Renal cortical epithelial cell (primary cell): ENCODE measurements around the gene TSHZ1. TPM values are rescaled to one million over a fixed set of nuclear protein-coding genes. Genes with fewer than 3 reads are reported as not detected.

Experiments
- DNase-seq: peaks from one replicate; pipeline ENCODE4 v3.0.0-alpha.2; 2011; ENCODE audit warnings: low read depth
- total RNA-seq: library from RNA; depleted of rRNA; stranded (reverse); fragments of >200 nt; gene quantifications from 2 replicates; pipeline ENCODE4 v1.2.3, GENCODE V29; 2014

TSHZ1 gene
- total RNA-seq, 1 donor from 2014 or later: 8.5 TPM

DNA sequence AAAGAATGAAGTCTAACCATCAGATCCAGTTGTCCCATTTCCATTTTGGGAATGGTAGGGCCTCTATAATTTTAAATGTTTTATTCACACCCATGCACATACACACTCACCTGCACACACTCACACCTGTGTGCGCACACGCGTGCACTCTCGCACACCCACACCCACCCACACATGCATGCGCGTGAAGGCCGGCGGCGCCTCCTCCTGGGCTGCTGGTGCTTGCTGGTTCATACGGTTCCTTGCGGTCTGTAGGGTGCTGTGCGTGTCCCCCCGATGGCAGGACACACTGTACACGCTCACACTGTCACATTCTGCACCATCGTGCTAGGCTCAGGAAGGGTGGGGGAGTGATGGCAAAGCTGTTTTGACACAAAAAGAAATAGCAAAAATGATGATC lies 63.2 kb downstream of the TSHZ1 start:
- DNase-seq: no peak

DNA sequence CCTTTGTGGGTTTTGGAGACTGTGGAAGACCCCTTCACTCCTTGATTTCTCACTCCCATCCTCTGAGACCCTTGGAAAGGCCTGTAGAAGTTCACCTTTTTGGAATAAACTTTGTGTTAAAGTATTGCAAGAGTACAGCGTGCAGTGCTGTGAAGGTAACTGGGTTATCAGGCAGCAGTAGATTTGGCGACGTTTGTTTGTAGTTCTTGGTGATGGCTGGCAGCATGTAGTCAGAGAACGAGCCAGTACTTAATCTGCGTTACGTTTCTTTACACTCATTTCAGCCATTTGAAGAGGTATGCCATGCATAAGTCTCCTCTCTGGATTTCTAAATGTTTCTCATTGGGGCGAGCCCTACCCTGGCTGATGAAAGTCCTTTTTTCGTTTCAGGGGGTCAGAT lies 64.6 kb downstream of the TSHZ1 start:
- DNase-seq: no peak

DNA sequence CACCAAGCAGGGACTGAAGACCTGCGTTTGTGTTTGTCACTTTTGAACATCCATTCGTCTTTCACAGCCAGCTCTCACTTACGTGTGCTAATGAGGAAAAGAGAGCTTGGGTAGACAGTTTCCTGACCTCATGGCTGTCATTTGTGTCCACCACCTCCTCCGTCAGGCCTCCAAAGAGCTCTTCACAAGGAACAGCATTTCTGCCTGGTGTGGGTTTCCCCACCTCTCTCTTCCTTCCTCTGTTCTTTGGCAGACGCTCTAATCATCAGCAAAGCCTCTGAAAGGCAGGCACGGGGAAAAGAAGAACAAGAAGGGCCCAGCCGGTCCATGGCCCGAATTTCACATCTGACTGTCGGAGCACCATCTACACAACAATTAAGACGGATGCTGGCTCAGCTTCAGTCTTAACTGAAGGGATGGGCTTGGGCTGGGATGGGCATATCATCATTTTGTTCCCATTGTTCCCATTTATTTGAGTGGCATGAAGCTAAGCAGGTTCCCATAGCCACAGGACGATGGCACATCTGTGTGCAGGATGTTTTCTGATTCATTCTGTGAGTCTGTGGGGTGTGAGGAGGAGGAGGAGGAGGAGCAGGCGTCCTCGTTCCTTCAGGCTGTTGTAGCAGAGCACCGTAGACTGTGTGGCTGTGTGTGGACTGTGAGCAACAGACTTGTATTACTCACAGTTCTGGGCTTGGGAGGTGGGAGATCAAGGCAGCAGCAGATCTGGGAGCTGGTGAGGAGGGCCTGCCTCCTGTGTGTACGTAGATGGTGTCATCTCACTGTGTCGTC lies 66.4 kb downstream of the TSHZ1 start:
- no peak for DNase-seq

DNA sequence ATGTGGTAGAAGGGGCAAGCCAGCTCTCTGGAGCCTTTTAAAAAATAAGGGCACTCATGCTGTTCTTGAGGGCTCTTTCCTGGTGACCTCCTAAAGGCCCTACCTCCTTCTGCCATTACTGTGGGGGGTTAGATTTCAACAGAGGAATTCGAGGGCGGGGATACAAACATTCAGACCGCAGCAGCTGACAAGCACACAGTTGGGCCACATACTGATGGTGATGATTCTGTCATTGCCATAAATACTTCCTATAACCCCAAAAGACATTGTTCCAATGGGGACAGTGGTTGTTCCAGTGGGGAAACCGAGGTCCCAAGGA lies 67.0 kb downstream of the TSHZ1 start:
- no peak for DNase-seq

DNA sequence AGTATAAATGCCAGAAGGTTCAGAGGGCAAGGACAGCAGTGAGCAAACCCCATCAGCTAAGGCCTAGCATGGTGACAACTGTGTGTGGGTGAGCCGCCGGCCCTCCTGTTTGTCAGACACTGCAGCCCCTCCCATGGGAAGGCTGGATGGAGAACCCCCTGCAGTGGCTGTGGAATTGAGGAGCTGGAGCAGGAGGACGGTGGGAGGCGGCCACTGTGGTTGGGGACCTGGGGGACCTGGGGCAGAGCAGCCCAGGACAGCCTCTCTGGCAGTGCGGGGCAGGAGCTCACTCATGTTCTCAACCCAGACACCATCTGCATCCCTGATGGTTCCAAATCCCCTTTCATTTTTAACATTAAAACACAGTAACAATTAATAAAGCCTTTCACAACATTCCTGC lies 68.8 kb downstream of the TSHZ1 start:
- no peak for DNase-seq

DNA sequence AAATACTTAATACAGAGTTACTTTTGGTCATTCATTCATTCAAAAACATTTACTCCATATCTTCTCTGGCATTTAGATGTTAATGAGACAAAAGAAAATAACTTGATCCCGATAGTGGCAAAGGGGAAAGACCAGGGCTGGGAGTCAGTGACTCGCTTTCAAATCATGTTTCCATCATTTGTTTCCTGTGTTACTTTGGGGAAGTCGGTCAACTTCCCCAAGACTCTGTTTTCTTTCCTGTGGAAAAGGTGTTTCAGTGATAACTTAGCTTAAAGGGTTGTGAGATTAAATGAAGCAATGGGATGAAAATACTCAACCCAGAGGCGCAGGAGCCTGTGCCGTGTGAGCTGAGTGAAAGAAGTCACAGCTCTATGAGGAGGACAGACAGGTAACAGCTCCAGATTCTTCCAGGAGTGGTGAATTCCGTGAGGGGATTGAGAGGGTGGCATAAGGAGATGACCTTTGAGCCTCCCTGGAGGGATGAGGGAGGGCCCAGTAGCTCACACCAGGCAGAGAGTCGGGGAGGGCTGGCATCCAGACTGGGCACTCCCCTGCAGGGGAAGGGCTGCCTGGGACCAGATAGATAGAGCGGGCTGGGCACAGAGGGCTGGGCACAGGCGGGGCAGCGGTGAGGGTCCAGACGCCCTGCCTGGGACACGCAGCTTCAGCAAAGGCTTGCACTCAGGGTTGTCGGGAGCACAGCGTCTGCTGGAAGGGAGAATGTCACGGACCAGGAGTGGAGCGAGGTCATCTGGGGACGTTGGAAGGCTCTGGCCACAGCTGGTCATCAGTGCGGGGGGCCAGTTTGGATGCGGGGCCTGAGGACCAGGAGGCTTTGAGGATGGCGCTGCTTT lies 70.1 kb downstream of the TSHZ1 start:
- DNase-seq: peak; percentile 27

DNA sequence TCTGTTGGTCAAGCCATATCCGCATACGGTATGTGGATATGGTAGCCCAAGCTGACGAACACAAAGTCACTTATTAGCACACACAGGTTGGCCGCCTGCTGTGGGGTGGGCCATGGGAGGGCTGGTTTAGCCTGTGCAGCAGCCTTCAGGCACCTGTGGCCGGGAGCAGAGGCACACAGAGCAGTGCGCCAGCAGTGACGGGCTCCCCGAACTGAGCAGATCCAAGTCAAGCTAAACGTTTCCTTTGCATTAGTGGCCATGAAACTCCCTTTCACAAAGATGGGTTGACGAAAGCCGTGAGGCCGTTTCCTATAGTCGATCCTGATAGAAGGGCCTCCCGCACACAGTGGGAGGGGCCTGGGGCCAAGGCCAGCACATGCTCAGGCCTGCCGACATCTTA lies 72.1 kb downstream of the TSHZ1 start:
- no peak for DNase-seq

GRCh38 chr18:75283731-75284130 lies 73.1 kb downstream of the TSHZ1 start:
- no peak for DNase-seq

GRCh38 chr18:75284566-75284965 lies 74.0 kb downstream of the TSHZ1 start:
- no peak for DNase-seq

- DNase-seq: no peak
These were observed 75.3 kb downstream of the TSHZ1 start for GRCh38 chr18:75285876-75286275.

- DNase-seq: no peak
These were observed 76.4 kb downstream of the TSHZ1 start for GRCh38 chr18:75287006-75287405.

- no peak for DNase-seq
These were observed 77.1 kb downstream of the TSHZ1 start for GRCh38 chr18:75287700-75288099.

DNA sequence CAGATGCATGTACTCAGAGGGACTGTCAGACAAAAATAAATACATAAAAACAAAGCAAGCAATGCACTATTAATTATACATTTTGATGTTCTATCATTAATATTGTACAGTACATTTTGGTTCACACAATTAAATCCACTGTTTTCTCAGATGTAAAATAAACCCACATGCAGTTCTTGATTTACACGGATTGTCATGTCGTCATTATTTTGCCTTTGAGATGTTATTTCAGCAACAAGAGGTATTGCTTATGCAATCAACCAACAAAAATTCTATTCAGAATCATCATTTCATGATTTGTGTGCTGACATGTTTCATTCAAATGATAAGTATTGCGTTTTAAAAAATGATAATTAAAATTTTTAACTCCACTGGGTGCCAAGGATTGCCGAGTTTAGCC lies 79.2 kb downstream of the TSHZ1 start:
- DNase-seq: no peak

DNA sequence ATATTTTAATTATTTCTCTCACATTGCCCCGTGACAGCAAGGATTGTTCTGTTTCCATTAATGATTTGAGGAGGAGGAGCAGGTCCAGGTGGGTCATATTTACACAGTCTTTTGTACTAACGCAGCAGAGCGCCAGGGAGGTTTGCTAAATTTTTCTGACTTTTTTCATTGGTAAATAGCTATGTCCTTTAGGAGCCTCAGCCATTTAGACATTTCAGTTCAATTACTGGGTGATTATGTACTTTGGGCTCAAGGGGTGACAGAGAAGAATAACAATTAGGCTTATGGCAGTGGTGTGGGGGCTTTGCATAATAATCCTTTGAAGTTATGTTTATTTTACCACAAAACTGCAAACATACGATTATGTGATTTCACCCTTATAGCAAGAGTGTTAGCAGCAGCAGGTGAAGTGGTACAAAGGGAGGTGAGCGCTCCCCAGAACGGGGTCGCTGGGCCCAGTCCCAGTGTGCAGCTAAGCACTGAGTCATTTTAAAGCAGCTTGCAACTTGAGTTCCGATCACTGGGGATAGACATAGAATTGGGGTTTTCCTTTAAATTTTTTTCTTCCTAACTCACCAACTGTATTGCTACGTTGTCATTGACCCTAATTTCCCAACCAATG lies 80.3 kb downstream of the TSHZ1 start:
- DNase-seq: no peak

DNA sequence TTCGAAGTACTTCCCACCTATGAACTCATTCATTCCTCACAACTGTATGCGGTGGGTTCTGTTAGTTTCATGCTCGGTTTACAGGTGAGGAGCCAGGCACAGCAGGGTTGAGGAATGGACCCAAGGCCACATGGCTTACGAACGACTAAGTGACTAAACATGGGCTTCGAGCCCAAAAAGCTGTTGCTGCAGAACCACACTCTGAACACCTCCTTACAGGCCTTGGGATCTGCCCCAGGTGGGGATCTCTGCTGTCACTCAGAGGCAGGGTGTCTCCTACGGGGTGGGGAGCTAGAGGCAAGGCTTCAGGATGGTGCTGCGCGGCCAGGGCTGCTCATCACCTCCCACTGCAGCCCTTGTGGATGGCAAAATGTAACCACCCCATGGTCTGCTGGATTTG lies 80.9 kb downstream of the TSHZ1 start:
- no peak for DNase-seq

- DNase-seq: no peak
These were observed 83.0 kb downstream of the TSHZ1 start for GRCh38 chr18:75293591-75293990.

GRCh38 chr18:75297731-75298130 lies 87.1 kb downstream of the TSHZ1 start:
- DNase-seq: no peak

DNA sequence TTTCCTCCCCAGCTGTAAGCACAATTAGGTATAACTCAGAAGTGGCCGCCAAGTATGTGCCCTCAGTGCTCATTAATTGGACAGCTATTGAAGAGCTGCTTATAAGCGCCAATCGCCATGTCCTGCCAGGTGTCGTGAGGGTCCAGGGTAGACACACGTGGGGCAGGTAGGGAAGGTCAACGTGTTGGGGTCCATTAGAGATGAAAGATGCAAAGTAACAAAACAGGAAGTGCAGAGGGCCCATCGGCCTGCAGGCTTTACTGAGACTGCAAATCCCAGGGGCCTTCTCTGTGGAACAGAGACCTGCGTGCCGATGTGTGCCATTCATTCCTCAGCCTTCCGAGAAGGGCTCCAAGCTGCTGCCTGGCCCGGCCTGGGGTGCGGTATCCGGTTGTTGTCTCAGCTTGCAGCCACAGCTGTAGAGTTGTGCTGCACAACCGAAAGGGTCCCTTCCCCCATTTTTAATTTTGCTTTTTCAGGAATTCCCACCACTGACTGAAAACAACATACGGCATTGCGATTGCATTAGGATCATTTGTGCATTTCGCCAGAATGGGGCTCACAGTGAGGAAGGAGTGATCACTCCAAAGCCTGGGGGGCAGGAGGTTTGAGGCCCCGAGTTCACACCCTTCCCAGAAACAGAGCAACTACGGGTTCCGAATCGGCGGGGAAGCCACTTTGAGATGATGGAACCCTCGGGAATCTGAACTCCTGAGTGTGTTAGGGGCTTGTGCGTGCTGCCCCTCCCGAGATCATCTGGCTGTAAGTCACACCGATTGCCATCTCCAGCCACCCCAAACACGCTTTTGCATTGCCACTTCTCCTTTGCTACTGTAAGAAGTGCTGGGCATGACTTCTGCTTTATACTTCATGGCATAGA lies 94.3 kb downstream of the TSHZ1 start:
- no peak for DNase-seq

- DNase-seq: no peak
These were observed 95.4 kb downstream of the TSHZ1 start for GRCh38 chr18:75305984-75306383.

DNA sequence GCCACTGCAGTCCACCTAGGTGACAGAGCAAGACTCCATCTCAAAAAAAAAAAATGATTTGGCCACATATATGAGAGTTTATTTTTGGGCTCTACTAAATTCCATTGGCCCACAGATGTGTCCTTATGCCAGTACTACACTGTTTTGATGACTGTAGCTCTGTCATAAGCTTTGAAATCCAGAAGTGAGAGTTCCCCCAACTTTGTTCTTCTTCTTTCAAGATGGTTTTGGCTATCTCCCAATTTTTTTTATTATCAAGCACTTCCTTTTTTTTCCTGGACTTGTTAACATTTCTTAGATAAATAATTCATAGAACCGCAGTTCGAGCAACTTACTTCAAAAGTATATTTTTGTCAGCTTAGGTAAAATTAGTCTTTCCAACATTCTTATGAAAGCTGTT lies 96.9 kb downstream of the TSHZ1 start:
- DNase-seq: no peak

GRCh38 chr18:75309564-75309963 lies 99.0 kb downstream of the TSHZ1 start:
- DNase-seq: no peak

GRCh38 chr18:75314117-75314516 lies 103.5 kb downstream of the TSHZ1 start:
- no peak for DNase-seq
